Fibroblast of lung (primary cell): ENCODE results near the gene AGAP1.

Experiments
- CTCF ChIP-seq, 2 donors: IDR thresholded peaks in 1 of 2; conservative IDR thresholded peaks in 1 of 2; 1 replicate in 1 of 2; 2 replicates in 1 of 2; pipeline ENCODE4 v1.5.1; 2011 to 2012; ENCODE audit warnings: low read length in 2 of 2, control low read depth in 1 of 2, inconsistent platforms in 1 of 2, low read depth in 1 of 2, mild to moderate bottlenecking in 1 of 2
- EZH2 ChIP-seq: IDR thresholded peaks from 2 replicates; pipeline ENCODE4 v1.5.1; 2012; ENCODE audit warnings: low read length, control low read depth, mild to moderate bottlenecking; ENCODE audit errors: missing control alignments

DNA sequence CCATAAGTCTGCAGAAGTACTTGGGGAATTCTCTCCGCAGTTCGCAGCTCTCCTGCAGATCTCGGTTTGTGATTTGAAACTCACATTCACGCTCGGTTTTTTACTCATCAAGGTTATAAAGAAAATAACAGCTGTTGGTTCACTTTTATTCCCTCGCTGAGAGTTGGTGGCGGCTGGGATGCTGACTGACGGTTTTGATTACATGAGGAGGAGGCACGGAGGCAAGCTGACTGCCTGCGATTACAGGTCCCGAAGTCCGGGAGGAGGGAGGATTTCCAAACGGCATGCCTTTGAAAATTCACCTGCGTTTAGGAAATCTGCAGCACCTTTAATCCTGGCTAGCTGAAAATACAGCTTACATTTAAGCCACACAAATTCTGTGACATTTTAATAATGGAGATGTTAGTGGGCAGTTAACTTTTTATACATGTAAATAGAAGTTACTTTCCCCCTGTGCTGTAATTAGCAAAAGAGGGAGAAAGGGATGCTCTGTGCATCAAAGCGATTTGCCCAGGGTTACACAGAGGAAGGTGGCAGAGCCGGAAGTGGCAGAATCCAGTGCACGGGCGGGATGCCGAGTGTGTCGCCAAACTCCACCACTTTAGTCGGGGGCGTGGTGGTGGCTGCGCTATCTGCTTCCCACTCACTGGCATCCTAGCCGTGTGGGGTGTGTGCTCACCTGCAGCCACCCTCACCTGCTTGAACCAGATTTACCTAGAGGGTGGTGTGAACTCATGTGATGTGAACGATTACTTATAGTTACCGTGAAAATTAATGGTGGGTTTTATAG is 14.7 kb downstream of the AGAP1 start:
- TF ChIP-seq CTCF (conservative IDR thresholded peaks at IDR 0.05 in 1 of 2, IDR thresholded peaks at IDR 0.05 in 1 of 2; ENCODE audit: low read depth in 1 of 2, low read length in 2 of 2) (no peak), EZH2 (no peak)
